ENCODE data around the gene LMF2.

The LMF2 gene

DNA sequence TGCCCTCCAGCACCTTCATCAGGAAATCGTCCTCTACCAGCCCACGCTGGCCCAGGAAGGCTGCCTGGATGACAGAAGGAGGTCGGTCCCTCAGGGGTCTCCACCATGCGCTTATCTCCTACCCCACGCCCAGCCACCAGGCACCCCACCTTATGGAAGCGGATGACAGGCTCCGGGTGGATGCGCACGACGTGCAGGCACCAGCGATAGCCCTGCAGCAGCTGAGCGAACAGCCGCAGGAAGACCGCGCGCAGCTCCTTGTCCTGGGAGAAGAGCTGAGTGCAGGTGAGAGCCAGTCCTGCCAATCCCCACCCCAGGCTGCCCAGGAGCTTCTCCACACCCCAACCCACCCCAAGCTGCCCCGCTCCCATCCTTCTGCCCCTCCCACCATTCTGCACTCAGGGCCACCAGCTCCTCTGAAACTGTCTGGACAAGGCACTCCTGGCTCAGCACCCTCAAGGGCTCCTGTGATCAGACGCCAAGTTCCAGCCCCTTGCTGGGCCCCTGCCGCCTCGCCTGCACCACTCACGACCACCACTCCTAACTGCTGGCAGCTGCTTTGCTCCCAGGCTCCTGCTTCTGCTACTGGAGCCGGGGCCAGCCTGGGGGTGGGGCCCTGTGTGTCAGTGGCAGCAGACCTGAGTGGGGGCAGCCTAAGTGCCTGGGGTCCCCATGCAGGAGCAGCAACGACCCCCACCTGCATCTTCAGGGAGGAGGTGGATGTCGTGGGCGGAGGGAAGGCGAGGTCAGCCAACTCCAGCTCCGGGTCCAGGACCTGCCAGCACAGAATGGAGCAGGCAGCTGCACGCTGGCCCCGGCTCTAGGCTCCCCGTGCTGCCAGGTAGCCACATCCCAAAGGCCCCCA lies 42.2 kb downstream of the LMF2 start:
- no peak for DNase-seq (ENCODE audit: low spot score)

DNA sequence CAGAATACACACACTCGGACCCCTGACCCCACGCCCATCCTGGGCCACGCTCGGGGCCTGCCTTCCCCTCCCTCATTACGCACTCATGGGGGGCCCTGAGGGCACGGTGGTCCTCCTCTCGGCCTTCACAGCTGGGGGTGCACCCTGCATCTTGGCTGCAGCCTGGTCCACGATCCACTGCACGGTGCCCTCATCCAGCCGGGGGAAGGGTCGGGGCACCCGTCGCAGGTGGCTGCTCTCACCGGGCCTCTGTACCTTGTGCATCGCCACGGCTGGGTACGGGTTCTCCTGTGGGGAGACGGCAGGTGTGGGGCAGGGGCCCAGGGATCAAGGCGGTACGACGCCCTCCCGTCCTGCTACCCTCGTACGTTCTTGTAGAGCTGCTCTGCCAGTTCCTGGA lies 43.1 kb downstream of the LMF2 start:
- no peak for DNase-seq (ENCODE audit: low spot score)

DNA sequence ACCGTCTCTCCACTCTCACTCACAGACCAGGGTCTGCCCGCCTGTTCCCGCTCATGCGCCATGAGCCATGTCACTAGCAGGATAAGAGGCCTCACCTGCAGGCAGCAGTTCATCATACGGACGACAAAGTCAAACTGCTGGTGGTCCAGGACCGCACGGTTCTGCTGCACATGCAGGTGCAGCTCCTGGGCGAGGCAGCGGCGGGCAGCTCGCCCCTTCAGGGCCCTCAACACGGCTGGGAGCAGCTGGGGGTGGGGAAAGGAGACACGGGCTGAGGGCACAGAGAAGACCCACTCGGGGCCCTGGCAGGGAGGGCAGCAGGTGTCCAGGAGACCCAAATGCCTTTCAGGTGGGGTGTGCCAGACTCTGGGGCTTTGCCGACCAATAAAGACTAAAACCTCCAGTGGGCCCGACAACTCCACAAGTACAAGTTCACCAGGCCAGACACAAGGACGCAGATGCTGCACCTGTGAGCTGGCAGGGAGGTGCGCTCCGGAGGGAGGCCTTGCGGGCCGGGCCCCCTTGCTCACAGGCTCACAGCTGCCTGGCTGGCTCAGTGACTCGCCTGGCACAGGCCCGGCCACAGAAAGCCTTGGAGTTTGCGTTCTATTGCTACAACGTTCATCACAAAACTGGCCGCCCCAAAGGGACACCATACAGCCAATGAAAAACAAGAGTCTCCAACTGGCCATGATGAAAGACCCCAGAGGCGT lies 44.2 kb downstream of the LMF2 start:
- no peak for DNase-seq (ENCODE audit: low spot score)

GRCh38 chr22:50461979-50462540 lies 45.4 kb downstream of the LMF2 start:
- DNase-seq (ENCODE audit: low spot score) = no peak

- no peak for DNase-seq (ENCODE audit: low spot score)
These were observed 46.0 kb downstream of the LMF2 start for GRCh38 chr22:50461536-50461935.

DNA sequence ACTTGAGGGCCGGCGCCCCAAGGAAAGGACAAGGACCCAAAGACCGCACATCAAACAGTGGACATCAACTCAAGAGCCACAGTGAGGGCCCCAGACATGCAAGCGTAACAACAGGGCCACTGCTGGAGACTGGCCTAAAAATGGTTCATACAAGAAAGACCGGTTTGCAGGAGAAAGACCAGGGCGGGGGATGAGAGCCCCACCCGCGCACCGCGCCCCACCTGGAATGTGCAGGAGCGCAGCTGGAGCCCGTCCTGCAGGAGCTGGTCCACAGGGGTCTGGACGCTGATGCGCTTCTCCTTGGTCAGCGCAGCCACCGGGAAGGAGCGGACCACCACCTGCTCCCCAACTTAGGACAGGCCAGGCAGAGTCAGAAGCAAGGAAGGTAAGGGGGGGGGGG lies 46.6 kb downstream of the LMF2 start:
- no peak for DNase-seq (ENCODE audit: low spot score)

- no peak for DNase-seq (ENCODE audit: low spot score)
These were observed 47.9 kb downstream of the LMF2 start for GRCh38 chr22:50459496-50460140.

- no peak for DNase-seq (ENCODE audit: low spot score)
These were observed 48.5 kb downstream of the LMF2 start for GRCh38 chr22:50459016-50459415.

DNA sequence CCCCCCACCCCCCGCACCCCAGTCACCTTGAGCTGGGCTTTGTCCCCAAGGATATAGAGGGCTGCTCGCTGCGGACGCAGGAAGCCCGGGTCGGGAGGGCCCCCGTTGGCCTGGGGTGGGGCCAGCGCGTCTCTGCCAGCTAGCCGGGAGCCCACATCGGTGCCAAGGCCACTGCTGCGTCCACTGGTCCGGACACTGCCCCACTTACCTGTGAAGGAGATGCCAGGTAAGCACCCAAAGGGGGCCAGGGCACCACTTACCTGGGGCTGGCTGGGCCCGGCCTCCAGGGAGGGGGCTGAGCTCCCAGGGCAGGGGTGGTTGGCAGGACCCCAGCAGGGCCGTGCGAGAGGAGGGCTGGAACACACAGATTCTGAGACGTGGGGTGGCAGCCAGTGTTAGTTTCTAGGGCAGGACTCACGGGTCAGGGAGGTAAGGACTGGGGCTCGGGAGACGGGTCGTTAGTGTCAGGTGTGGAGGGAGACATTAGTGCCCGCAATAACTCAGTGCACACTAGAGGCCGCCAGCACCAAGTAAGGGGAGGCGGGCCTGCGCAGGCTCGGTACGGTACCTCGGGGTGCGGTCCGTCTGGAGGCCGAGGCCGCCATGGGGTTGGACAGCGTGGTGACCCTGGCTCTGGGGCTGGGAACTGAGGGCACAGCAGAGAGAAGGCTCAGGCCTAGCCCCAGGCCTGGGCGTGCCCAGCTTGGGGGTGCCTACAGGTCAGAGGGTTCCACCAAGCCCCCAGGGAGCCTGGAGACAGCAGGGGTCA lies 50.9 kb downstream of the LMF2 start:
- DNase-seq (ENCODE audit: low spot score) = no peak

DNA sequence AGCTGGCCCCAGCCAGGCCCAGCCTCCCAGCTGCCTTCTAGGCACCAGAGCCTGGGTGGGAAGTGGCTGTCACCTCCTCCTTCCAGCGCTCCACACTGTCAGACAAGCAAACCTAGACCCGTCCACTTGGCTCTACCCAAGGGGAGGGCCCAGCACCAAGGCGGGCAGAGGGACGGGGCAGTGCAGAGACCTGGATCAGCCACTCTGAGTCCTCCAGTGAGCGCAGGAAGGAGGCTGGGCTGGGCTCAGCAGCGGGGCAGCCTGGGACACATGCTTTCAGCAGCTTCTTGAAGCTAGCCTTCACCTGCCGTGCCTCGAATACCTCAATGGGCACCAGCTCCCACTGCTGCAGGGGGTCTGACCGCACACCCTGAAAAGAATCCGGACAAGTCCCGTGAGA lies 51.5 kb downstream of the LMF2 start:
- DNase-seq (ENCODE audit: low spot score) = no peak

- DNase-seq (ENCODE audit: low spot score) = no peak
These were observed 52.3 kb downstream of the LMF2 start for GRCh38 chr22:50455201-50455600.

- no peak for DNase-seq (ENCODE audit: low spot score)
These were observed 52.9 kb downstream of the LMF2 start for GRCh38 chr22:50454556-50455075.

Measured in kidney tubule cell (primary cell).